ENCODE results near the gene MED29.

MED29 gene

GRCh38 chr19:39388657-39389056 lies 2.5 kb upstream of the MED29 start:
- Histone ChIP-seq H3K4me1 (ENCODE audit: insufficient read depth, insufficient read length) (peaks cover 3% of the 10 kb centered on the region), H3K36me3 (ENCODE audit: insufficient read depth, insufficient read length, low read length) (peaks cover 66% of the 10 kb centered on the region), H3K9ac (ENCODE audit: insufficient read length, low read depth) (no peak overlapping the region), H3K4me3 (ENCODE audit: insufficient read length, low read depth) (no peak overlapping the region), H3K9me3 (ENCODE audit: insufficient read depth, low read length) (no peaks in the 10 kb centered on the region), H3K27me3 (ENCODE audit: insufficient read depth, insufficient read length) (no peaks in the 10 kb centered on the region)
- no peak for TF ChIP-seq SUZ12 (IDR thresholded peaks at IDR 0.05; ENCODE audit: extremely low read depth, insufficient read depth, insufficient read length)
- no peak for TF ChIP-seq ZNF274 (IDR thresholded peaks at IDR 0.05; ENCODE audit: low read depth, low read length)
- TF ChIP-seq YY1 (IDR thresholded peaks at IDR 0.05; ENCODE audit: insufficient read depth, insufficient read length) = no peak
- DNase-seq (ENCODE audit: low read depth, low spot score) = no peak

GRCh38 chr19:39389631-39390414 lies 1.4 kb upstream of the MED29 start:
- no peak for DNase-seq (ENCODE audit: low read depth, low spot score)
- no peaks in the 10 kb centered on the region for H3K9me3 ChIP-seq (ENCODE audit: insufficient read depth, low read length)
- H3K4me1 ChIP-seq (ENCODE audit: insufficient read depth, insufficient read length) = peaks cover 3% of the 10 kb centered on the region
- no peak for TF ChIP-seq SUZ12 (IDR thresholded peaks at IDR 0.05; ENCODE audit: extremely low read depth, insufficient read depth, insufficient read length)
- no peaks in the 10 kb centered on the region for H3K27me3 ChIP-seq (ENCODE audit: insufficient read depth, insufficient read length)
- H3K9ac ChIP-seq (ENCODE audit: insufficient read length, low read depth) = peak overlapping the region; percentile 92
- peak overlapping the region; percentile 97 for H3K4me3 ChIP-seq (ENCODE audit: insufficient read length, low read depth)
- H3K36me3 ChIP-seq (ENCODE audit: insufficient read depth, insufficient read length, low read length) = peaks cover 64% of the 10 kb centered on the region

GRCh38 chr19:39390451-39390750 lies 777 bp upstream of the MED29 start:
- peak overlapping the region; percentile 97 for H3K4me3 ChIP-seq (ENCODE audit: insufficient read length, low read depth)
- H3K9me3 ChIP-seq (ENCODE audit: insufficient read depth, low read length) = no peaks in the 10 kb centered on the region
- no peak for DNase-seq (ENCODE audit: low read depth, low spot score)
- H3K36me3 ChIP-seq (ENCODE audit: insufficient read depth, insufficient read length, low read length) = peaks cover 64% of the 10 kb centered on the region
- no peaks in the 10 kb centered on the region for H3K4me1 ChIP-seq (ENCODE audit: insufficient read depth, insufficient read length)
- TF ChIP-seq SUZ12 (IDR thresholded peaks at IDR 0.05; ENCODE audit: extremely low read depth, insufficient read depth, insufficient read length) (no peak), YY1 (IDR thresholded peaks at IDR 0.05; ENCODE audit: insufficient read depth, insufficient read length) (no peak), ZNF274 (IDR thresholded peaks at IDR 0.05; ENCODE audit: low read depth, low read length) (no peak)
- H3K27me3 ChIP-seq (ENCODE audit: insufficient read depth, insufficient read length) = no peaks in the 10 kb centered on the region
- H3K9ac ChIP-seq (ENCODE audit: insufficient read length, low read depth) = peak overlapping the region; percentile 92

- H3K4me3 ChIP-seq (ENCODE audit: insufficient read length, low read depth) = no peak overlapping the region
- no peak for TF ChIP-seq SUZ12 (IDR thresholded peaks at IDR 0.05; ENCODE audit: extremely low read depth, insufficient read depth, insufficient read length)
- no peak for TF ChIP-seq YY1 (IDR thresholded peaks at IDR 0.05; ENCODE audit: insufficient read depth, insufficient read length)
- no peak for TF ChIP-seq ZNF274 (IDR thresholded peaks at IDR 0.05; ENCODE audit: low read depth, low read length)
These were observed 6.5 kb downstream of the MED29 start for GRCh38 chr19:39397360-39398296.

GRCh38 chr19:39398297-39398864 lies 7.2 kb downstream of the MED29 start:
- Histone ChIP-seq H3K36me3 (ENCODE audit: insufficient read depth, insufficient read length, low read length) (peaks cover 34% of the 10 kb centered on the region), H3K4me3 (ENCODE audit: insufficient read length, low read depth) (no peak overlapping the region), H3K4me1 (ENCODE audit: insufficient read depth, insufficient read length) (peaks cover 21% of the 10 kb centered on the region), H3K27me3 (ENCODE audit: insufficient read depth, insufficient read length) (no peaks in the 10 kb centered on the region), H3K9ac (ENCODE audit: insufficient read length, low read depth) (peak overlapping the region; percentile 57), H3K9me3 (ENCODE audit: insufficient read depth, low read length) (no peaks in the 10 kb centered on the region)
- TF ChIP-seq ZNF274 (IDR thresholded peaks at IDR 0.05; ENCODE audit: low read depth, low read length) (no peak), YY1 (IDR thresholded peaks at IDR 0.05; ENCODE audit: insufficient read depth, insufficient read length) (no peak), SUZ12 (IDR thresholded peaks at IDR 0.05; ENCODE audit: extremely low read depth, insufficient read depth, insufficient read length) (no peak)
- DNase-seq (ENCODE audit: low read depth, low spot score) = no peak

More at GRCh38 chr19:39397360-39398296, 6.5 kb downstream of the MED29 start:
- peaks cover 38% of the 10 kb centered on the region for H3K36me3 ChIP-seq (ENCODE audit: insufficient read depth, insufficient read length, low read length)
- H3K27me3 ChIP-seq (ENCODE audit: insufficient read depth, insufficient read length) = no peaks in the 10 kb centered on the region
- H3K4me1 ChIP-seq (ENCODE audit: insufficient read depth, insufficient read length) = peaks cover 21% of the 10 kb centered on the region
- no peaks in the 10 kb centered on the region for H3K9me3 ChIP-seq (ENCODE audit: insufficient read depth, low read length)
- peak overlapping the region; percentile 57 for H3K9ac ChIP-seq (ENCODE audit: insufficient read length, low read depth)
- no peak for DNase-seq (ENCODE audit: low read depth, low spot score)

GRCh38 chr19:39399668-39400050 lies 8.5 kb downstream of the MED29 start:
- DNase-seq (ENCODE audit: low read depth, low spot score) = no peak
- no peak overlapping the region for H3K9ac ChIP-seq (ENCODE audit: insufficient read length, low read depth)
- TF ChIP-seq YY1 (IDR thresholded peaks at IDR 0.05; ENCODE audit: insufficient read depth, insufficient read length) = no peak
- TF ChIP-seq ZNF274 (IDR thresholded peaks at IDR 0.05; ENCODE audit: low read depth, low read length) = no peak
- TF ChIP-seq SUZ12 (IDR thresholded peaks at IDR 0.05; ENCODE audit: extremely low read depth, insufficient read depth, insufficient read length) = no peak
- no peak overlapping the region for H3K4me3 ChIP-seq (ENCODE audit: insufficient read length, low read depth)
- H3K9me3 ChIP-seq (ENCODE audit: insufficient read depth, low read length) = no peaks in the 10 kb centered on the region
- peaks cover 26% of the 10 kb centered on the region for H3K36me3 ChIP-seq (ENCODE audit: insufficient read depth, insufficient read length, low read length)
- H3K4me1 ChIP-seq (ENCODE audit: insufficient read depth, insufficient read length) = peaks cover 21% of the 10 kb centered on the region
- no peaks in the 10 kb centered on the region for H3K27me3 ChIP-seq (ENCODE audit: insufficient read depth, insufficient read length)

GRCh38 chr19:39400061-39400460 lies 8.9 kb downstream of the MED29 start:
- no peak overlapping the region for H3K4me3 ChIP-seq (ENCODE audit: insufficient read length, low read depth)
- no peaks in the 10 kb centered on the region for H3K27me3 ChIP-seq (ENCODE audit: insufficient read depth, insufficient read length)
- TF ChIP-seq ZNF274 (IDR thresholded peaks at IDR 0.05; ENCODE audit: low read depth, low read length) (no peak), SUZ12 (IDR thresholded peaks at IDR 0.05; ENCODE audit: extremely low read depth, insufficient read depth, insufficient read length) (no peak), YY1 (IDR thresholded peaks at IDR 0.05; ENCODE audit: insufficient read depth, insufficient read length) (no peak)
- H3K9ac ChIP-seq (ENCODE audit: insufficient read length, low read depth) = no peak overlapping the region
- peaks cover 24% of the 10 kb centered on the region for H3K36me3 ChIP-seq (ENCODE audit: insufficient read depth, insufficient read length, low read length)
- peaks cover 21% of the 10 kb centered on the region for H3K4me1 ChIP-seq (ENCODE audit: insufficient read depth, insufficient read length)
- H3K9me3 ChIP-seq (ENCODE audit: insufficient read depth, low read length) = no peaks in the 10 kb centered on the region
- no peak for DNase-seq (ENCODE audit: low read depth, low spot score)
